Neural cell (in vitro differentiated cells): ENCODE results near the gene RBM14.

ENCODE experiments used
- EP300 ChIP-seq: fragments of 450-650 bp; conservative IDR thresholded peaks from 2 replicates; pipeline ENCODE4 v1.6.1; 2014; ENCODE audit warnings: antibody characterized with exemption, mild to moderate bottlenecking, moderate library complexity; ENCODE audit not compliant: poor library complexity, severe bottlenecking
- EZH2 ChIP-seq: fragments of 200-600, 300-800 bp; shearing (Covaris generic), sonication (generic); IDR thresholded peaks from 2 replicates; pipeline ENCODE4 v1.6.1; 2014; ENCODE audit warnings: antibody characterized with exemption, low read length, borderline replicate concordance, mild to moderate bottlenecking; ENCODE audit not compliant: insufficient read depth, poor library complexity, severe bottlenecking
- POLR2AphosphoS5 ChIP-seq: IDR thresholded peaks from 2 replicates; pipeline ENCODE4 v1.6.1; 2012
- RAD21 ChIP-seq: fragments of 450-650 bp; conservative IDR thresholded peaks from 2 replicates; pipeline ENCODE4 v1.6.1; 2014; ENCODE audit warnings: antibody characterized with exemption, mild to moderate bottlenecking, moderate library complexity
- SMC3 ChIP-seq: fragments of 450-650 bp; conservative IDR thresholded peaks from 2 replicates; pipeline ENCODE4 v1.6.1; 2014; ENCODE audit warnings: antibody characterized with exemption, mild to moderate bottlenecking, moderate library complexity; ENCODE audit not compliant: poor library complexity
- TAF1 ChIP-seq: IDR thresholded peaks from 2 replicates; pipeline ENCODE4 v1.6.1; 2012; ENCODE audit warnings: low read depth
- TF ChIP-seq, protein P1 (sequence below): fragments of 450-650 bp; IDR thresholded peaks from 2 replicates; pipeline ENCODE4 v1.5.1; 2014; ENCODE audit warnings: antibody characterized with exemption, mild to moderate bottlenecking, moderate library complexity; ENCODE audit not compliant: poor library complexity, severe bottlenecking
- TF ChIP-seq, protein P2 (sequence below): IDR thresholded peaks from 2 replicates; pipeline ENCODE4 v1.6.1; 2012; ENCODE audit warnings: borderline replicate concordance

DNA sequence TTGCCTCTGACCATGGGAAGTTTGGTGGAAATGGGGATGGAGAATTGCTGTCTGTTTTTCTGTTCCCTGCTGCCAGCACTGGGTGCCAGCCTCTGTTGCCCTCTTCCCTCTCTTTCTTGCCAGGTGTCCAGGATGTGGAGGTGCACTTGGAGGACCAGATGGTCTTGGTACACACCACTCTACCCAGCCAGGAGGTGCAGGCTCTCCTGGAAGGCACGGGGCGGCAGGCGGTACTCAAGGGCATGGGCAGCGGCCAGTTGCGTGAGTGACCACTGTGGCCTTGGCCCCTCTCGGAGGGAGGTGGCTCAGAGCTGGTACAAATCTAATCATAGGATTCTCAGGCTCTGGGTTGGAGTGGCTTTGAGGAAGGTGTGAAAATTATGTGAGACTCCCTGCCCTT, 17.4 kb upstream of the RBM14 start:
- TF ChIP-seq, protein P1, sequence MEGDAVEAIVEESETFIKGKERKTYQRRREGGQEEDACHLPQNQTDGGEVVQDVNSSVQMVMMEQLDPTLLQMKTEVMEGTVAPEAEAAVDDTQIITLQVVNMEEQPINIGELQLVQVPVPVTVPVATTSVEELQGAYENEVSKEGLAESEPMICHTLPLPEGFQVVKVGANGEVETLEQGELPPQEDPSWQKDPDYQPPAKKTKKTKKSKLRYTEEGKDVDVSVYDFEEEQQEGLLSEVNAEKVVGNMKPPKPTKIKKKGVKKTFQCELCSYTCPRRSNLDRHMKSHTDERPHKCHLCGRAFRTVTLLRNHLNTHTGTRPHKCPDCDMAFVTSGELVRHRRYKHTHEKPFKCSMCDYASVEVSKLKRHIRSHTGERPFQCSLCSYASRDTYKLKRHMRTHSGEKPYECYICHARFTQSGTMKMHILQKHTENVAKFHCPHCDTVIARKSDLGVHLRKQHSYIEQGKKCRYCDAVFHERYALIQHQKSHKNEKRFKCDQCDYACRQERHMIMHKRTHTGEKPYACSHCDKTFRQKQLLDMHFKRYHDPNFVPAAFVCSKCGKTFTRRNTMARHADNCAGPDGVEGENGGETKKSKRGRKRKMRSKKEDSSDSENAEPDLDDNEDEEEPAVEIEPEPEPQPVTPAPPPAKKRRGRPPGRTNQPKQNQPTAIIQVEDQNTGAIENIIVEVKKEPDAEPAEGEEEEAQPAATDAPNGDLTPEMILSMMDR = no peak
- TF ChIP-seq EP300 (no peak), SMC3 (no peak), TAF1 (no peak), POLR2AphosphoS5 (no peak), EZH2 (no peak), RAD21 (no peak)
- TF ChIP-seq, protein P2, sequence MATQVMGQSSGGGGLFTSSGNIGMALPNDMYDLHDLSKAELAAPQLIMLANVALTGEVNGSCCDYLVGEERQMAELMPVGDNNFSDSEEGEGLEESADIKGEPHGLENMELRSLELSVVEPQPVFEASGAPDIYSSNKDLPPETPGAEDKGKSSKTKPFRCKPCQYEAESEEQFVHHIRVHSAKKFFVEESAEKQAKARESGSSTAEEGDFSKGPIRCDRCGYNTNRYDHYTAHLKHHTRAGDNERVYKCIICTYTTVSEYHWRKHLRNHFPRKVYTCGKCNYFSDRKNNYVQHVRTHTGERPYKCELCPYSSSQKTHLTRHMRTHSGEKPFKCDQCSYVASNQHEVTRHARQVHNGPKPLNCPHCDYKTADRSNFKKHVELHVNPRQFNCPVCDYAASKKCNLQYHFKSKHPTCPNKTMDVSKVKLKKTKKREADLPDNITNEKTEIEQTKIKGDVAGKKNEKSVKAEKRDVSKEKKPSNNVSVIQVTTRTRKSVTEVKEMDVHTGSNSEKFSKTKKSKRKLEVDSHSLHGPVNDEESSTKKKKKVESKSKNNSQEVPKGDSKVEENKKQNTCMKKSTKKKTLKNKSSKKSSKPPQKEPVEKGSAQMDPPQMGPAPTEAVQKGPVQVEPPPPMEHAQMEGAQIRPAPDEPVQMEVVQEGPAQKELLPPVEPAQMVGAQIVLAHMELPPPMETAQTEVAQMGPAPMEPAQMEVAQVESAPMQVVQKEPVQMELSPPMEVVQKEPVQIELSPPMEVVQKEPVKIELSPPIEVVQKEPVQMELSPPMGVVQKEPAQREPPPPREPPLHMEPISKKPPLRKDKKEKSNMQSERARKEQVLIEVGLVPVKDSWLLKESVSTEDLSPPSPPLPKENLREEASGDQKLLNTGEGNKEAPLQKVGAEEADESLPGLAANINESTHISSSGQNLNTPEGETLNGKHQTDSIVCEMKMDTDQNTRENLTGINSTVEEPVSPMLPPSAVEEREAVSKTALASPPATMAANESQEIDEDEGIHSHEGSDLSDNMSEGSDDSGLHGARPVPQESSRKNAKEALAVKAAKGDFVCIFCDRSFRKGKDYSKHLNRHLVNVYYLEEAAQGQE = no peak
